Occipital lobe (tissue), 2 donors: ENCODE data around the gene CTAGE8. TPM values are rescaled to one million over a fixed set of nuclear protein-coding genes. Genes with fewer than 3 reads are reported as not detected.
"Not testable (repeated sequence)": the region's sequence is repeated elsewhere in the genome, so short reads cannot be mapped to it uniquely, and the experiment has no call there.

Source experiments
- DNase-seq: peaks from one replicate; lab custom pipeline; 2025; lab: John Stamatoyannopoulos, UW
- total RNA-seq: library from RNA; depleted of rRNA; stranded (reverse); fragments of >200 nt; gene quantifications from one replicate; pipeline ENCODE4 v1.2.3, GENCODE V29; 2014

Gene CTAGE8
- total RNA-seq, 1 donor from 2014 or later, result not detected

GRCh38 chr7:144255471-144255897 lies 13.6 kb downstream of the CTAGE8 start:
- no peak for DNase-seq

- DNase-seq, result not testable (repeated sequence)
These were observed 16.8 kb downstream of the CTAGE8 start for GRCh38 chr7:144252307-144252706.

GRCh38 chr7:144247674-144248330 lies 21.3 kb downstream of the CTAGE8 start:
- DNase-seq, result not testable (repeated sequence)

GRCh38 chr7:144246967-144247366 lies 22.1 kb downstream of the CTAGE8 start:
- not testable (repeated sequence) for DNase-seq

GRCh38 chr7:144245372-144245771 lies 23.7 kb downstream of the CTAGE8 start:
- DNase-seq, result not testable (repeated sequence)

- DNase-seq, result not testable (repeated sequence)
These were observed 29.7 kb downstream of the CTAGE8 start, which contains the start of gene OR2A42 for GRCh38 chr7:144239365-144239764. Gene OR2A42 (minus strand): TSS chr7:144239605. CDS start chr7:144232843, 6,762 bp downstream.

GRCh38 chr7:144238530-144239082 lies 30.5 kb downstream of the CTAGE8 start:
- DNase-seq, result not testable (repeated sequence)

GRCh38 chr7:144233039-144233438 lies 36.0 kb downstream of the CTAGE8 start:
- DNase-seq, result not testable (repeated sequence)

GRCh38 chr7:144231027-144231426 lies 38.1 kb downstream of the CTAGE8 start:
- DNase-seq, result not testable (repeated sequence)

- DNase-seq, result not testable (repeated sequence)
These were observed 40.3 kb downstream of the CTAGE8 start for GRCh38 chr7:144228810-144229209.

GRCh38 chr7:144226866-144227265 lies 42.2 kb downstream of the CTAGE8 start:
- not testable (repeated sequence) for DNase-seq

- DNase-seq, result not testable (repeated sequence)
These were observed 45.4 kb downstream of the CTAGE8 start for GRCh38 chr7:144223675-144224074.

- DNase-seq, result not testable (repeated sequence)
These were observed 48.6 kb downstream of the CTAGE8 start for GRCh38 chr7:144220531-144220930.

- DNase-seq, result not testable (repeated sequence)
These were observed 49.9 kb downstream of the CTAGE8 start for GRCh38 chr7:144219149-144219548.

- DNase-seq, result not testable (repeated sequence)
These were observed 50.5 kb downstream of the CTAGE8 start for GRCh38 chr7:144218581-144218980.

- not testable (repeated sequence) for DNase-seq
These were observed 51.9 kb downstream of the CTAGE8 start for GRCh38 chr7:144217200-144217599.

Other genes starting within 250 kb of the CTAGE8 start
- not detected for gene OR2A5, start 220.3 kb downstream of the CTAGE8 start, total RNA-seq
- gene OR2A25, start 199.5 kb downstream of the CTAGE8 start, total RNA-seq, result not detected
- gene OR2A12, start 183.0 kb downstream of the CTAGE8 start, total RNA-seq, result not detected
- gene OR2A2, start 159.7 kb downstream of the CTAGE8 start, total RNA-seq, result not detected
- not detected for gene OR2A14, start 146.1 kb downstream of the CTAGE8 start, total RNA-seq
- 0.31 TPM for gene CTAGE4, start 85.8 kb downstream of the CTAGE8 start, total RNA-seq
- gene ARHGEF35, start 73.5 kb downstream of the CTAGE8 start, total RNA-seq, result 0.78 TPM
- not detected for gene OR2A42, start 29.7 kb downstream of the CTAGE8 start, total RNA-seq
- not detected for gene OR2A7, start 4.5 kb downstream of the CTAGE8 start, total RNA-seq
- not detected for gene OR2A1, start 43.1 kb upstream of the CTAGE8 start, total RNA-seq
- gene ARHGEF5, start 86.1 kb upstream of the CTAGE8 start, total RNA-seq, result 1.4 TPM
- not detected for gene NOBOX, start 134.4 kb upstream of the CTAGE8 start, total RNA-seq